ENCODE data around the gene XXYLT1. TPM values are rescaled to one million over a fixed set of nuclear protein-coding genes. Genes with fewer than 3 reads are reported as not detected.

The XXYLT1 gene
- total and polyA plus RNA-seq, 2 of the 4 experiments (the other 2 are of a cell fraction), result 14.7 to 18.1 TPM

GRCh38 chr3:195226445-195226844, 44.5 kb downstream of the XXYLT1 start:
- no peak overlapping the region for H3K23ac ChIP-seq (ENCODE audit: low read depth, low read length)

More at GRCh38 chr3:195226445-195226844, 44.5 kb downstream of the XXYLT1 start:
- TF ChIP-seq MXI1 (IDR thresholded peaks at IDR 0.05; ENCODE audit: borderline replicate concordance, low read depth, low read length) (no peak), RAD21 (IDR thresholded peaks at IDR 0.05; ENCODE audit: low read length) (no peak), SMC3 (IDR thresholded peaks at IDR 0.05; ENCODE audit: low read depth, low read length) (no peak), CEBPB (IDR thresholded peaks at IDR 0.05; ENCODE audit: low read depth, low read length) (no peak), RCOR1 (IDR thresholded peaks at IDR 0.05; ENCODE audit: insufficient replicate concordance, low read length) (no peak)
- TF ChIP-seq, protein P1, sequence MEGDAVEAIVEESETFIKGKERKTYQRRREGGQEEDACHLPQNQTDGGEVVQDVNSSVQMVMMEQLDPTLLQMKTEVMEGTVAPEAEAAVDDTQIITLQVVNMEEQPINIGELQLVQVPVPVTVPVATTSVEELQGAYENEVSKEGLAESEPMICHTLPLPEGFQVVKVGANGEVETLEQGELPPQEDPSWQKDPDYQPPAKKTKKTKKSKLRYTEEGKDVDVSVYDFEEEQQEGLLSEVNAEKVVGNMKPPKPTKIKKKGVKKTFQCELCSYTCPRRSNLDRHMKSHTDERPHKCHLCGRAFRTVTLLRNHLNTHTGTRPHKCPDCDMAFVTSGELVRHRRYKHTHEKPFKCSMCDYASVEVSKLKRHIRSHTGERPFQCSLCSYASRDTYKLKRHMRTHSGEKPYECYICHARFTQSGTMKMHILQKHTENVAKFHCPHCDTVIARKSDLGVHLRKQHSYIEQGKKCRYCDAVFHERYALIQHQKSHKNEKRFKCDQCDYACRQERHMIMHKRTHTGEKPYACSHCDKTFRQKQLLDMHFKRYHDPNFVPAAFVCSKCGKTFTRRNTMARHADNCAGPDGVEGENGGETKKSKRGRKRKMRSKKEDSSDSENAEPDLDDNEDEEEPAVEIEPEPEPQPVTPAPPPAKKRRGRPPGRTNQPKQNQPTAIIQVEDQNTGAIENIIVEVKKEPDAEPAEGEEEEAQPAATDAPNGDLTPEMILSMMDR (conservative IDR thresholded peaks at IDR 0.05; ENCODE audit: low read depth, low read length), result no peak
- BruUV-seq (replicated peaks), result no TSS peak
- H3K36me3 ChIP-seq (ENCODE audit: control insufficient read depth, insufficient read depth, low read length), result peaks cover 7% of the 10 kb centered on the region
- no peak overlapping the region for H3K14ac ChIP-seq (replicated peaks; ENCODE audit: low read depth, low read length)
- no peak overlapping the region for H3K56ac ChIP-seq (ENCODE audit: extremely low read depth, insufficient read depth, low read length)
- no peak overlapping the region for H2BK120ac ChIP-seq (ENCODE audit: low read depth, low read length)
- H3K9me1 ChIP-seq (ENCODE audit: insufficient read depth, low read length), result 0 out of 2 replicates have a peak, but pooled peaks cover 2% of the 10 kb centered on the region
- no peak overlapping the region for H4K91ac ChIP-seq (ENCODE audit: insufficient read depth, low read depth, low read length)
- no peak overlapping the region for H3K9ac ChIP-seq (ENCODE audit: low read depth, low read length)
- no peak overlapping the region for H3K27ac ChIP-seq (ENCODE audit: insufficient read depth, low read length)
- H3K4me1 ChIP-seq (ENCODE audit: control insufficient read depth, insufficient read depth, low read length), result peaks cover 5% of the 10 kb centered on the region
- no peak overlapping the region for H2AFZ ChIP-seq (replicated peaks; ENCODE audit: low read length, poor library complexity)
- ChIA-PET CTCF (interaction anchor here (1.3 kb wide), 1 partner anchor 16 kb away, joined by 5 read pairs; no protein-coding TSS in a partner anchor), POLR2A (ENCODE audit: unreplicated experiment) (no interaction called here)
- H3K4me3 ChIP-seq (ENCODE audit: insufficient read depth, low read depth, low read length), result no peak overlapping the region
- H2BK20ac ChIP-seq (ENCODE audit: low read depth, low read length), result no peak overlapping the region
- no peaks in the 10 kb centered on the region for H3K9me3 ChIP-seq (ENCODE audit: control insufficient read depth, insufficient read depth, low read length)
- H2BK5ac ChIP-seq (ENCODE audit: low read depth, low read length, poor library complexity, severe bottlenecking), result no peak overlapping the region
- DNase-seq (no peak), ATAC-seq (ENCODE audit: low read depth) (no peak)
- no peak overlapping the region for H3K4ac ChIP-seq (ENCODE audit: low read depth, low read length)
- H2AK5ac ChIP-seq (ENCODE audit: low read depth, low read length), result peak overlapping the region; percentile 35; the same call in 1 of the 2 replicates
- no peak overlapping the region for H3K4me2 ChIP-seq (ENCODE audit: low read depth, low read length)
- H3K27me3 ChIP-seq (ENCODE audit: control insufficient read depth, insufficient read depth, low read length), result no peaks in the 10 kb centered on the region
- dilution Hi-C loops (cut with HindIII; ENCODE audit: low sequenced_read_pairs, unreplicated experiment) (no loop called here), in situ Hi-C loops (cut with MboI; ENCODE audit: low sequenced_read_pairs) (no loop called here), intact Hi-C loops (cut with micrococcal nuclease) (no loop called here)
- H4K8ac ChIP-seq (ENCODE audit: low read depth in 2 of 2, low read length in 2 of 2), result no peak overlapping the region
- H4K5ac ChIP-seq (ENCODE audit: low read depth, low read length), result no peak overlapping the region
- H2AK9ac ChIP-seq (replicated peaks; ENCODE audit: low read depth, low read length, poor library complexity), result no peak overlapping the region
- peaks cover 0 to 25% of the 10 kb centered on the region in 2 experiments; a peak in 2 of 4 replicates for H3K79me1 ChIP-seq (ENCODE audit: low read depth in 1 of 2, low read length in 2 of 2)
- no peak overlapping the region for H3K18ac ChIP-seq (ENCODE audit: low read depth, low read length)
- H4K20me1 ChIP-seq (ENCODE audit: insufficient read depth, low read length), result no peaks in the 10 kb centered on the region
- no peak overlapping the region for H2BK15ac ChIP-seq (ENCODE audit: low read depth, low read length)
- WGBS, 2 experiments (ENCODE audit: extremely low coverage in 2 of 2, insufficient read length in 1 of 2), result 100% methylated on average over 1 of the region's 7 CpGs; no CpG with 5 or more reads in 1 of the 2 experiments

Measured in IMR-90 (cell line).